GM12891 (cell line): ENCODE measurements around the gene NRXN3.

Experiments used
- POLR2A ChIP-seq: IDR thresholded peaks from 2 replicates; pipeline ENCODE4 v1.6.1; 2011; ENCODE audit warnings: low read depth, low read length, control low read depth
- POLR2AphosphoS5 ChIP-seq: IDR thresholded peaks from 2 replicates; pipeline ENCODE4 v1.6.1; 2011; ENCODE audit warnings: low read depth, low read length, control low read depth
- SPI1 ChIP-seq: IDR thresholded peaks from 2 replicates; pipeline ENCODE4 v1.6.1; 2011; ENCODE audit warnings: low read depth, low read length, control low read depth
- TAF1 ChIP-seq: IDR thresholded peaks from 2 replicates; pipeline ENCODE4 v1.6.1; 2011; ENCODE audit warnings: low read depth, low read length, control low read depth

GRCh38 chr14:78448164-78449094, 278.3 kb downstream of the NRXN3 start:
- TF ChIP-seq POLR2AphosphoS5 (no peak), POLR2A (no peak), SPI1 (no peak), TAF1 (no peak)
